Umbilical cord (tissue), 2 donors: ENCODE results near the gene OVCH1. TPM values are rescaled to one million over a fixed set of nuclear protein-coding genes. Genes with fewer than 3 reads are reported as not detected.
"Not testable (repeated sequence)": the region's sequence is repeated elsewhere in the genome, so short reads cannot be mapped to it uniquely, and the experiment has no call there.

ENCODE experiments used
- DNase-seq: peaks from one replicate; pipeline ENCODE4 v3.0.0-alpha.2; 2015; ENCODE audit warnings: low spot score
- total RNA-seq: library from RNA; depleted of rRNA; stranded (reverse); fragments of >200 nt; gene quantifications from one replicate; pipeline ENCODE4 v1.2.3, GENCODE V29; 2014; ENCODE audit warnings: low replicate concordance; ENCODE audit not compliant: insufficient read depth

The OVCH1 gene
- total RNA-seq, 1 donor from 2014 or later, result not detected

- DNase-seq, result no peak
Measured at GRCh38 chr12:29505122-29505521, 7.6 kb upstream of the OVCH1 start.

DNA sequence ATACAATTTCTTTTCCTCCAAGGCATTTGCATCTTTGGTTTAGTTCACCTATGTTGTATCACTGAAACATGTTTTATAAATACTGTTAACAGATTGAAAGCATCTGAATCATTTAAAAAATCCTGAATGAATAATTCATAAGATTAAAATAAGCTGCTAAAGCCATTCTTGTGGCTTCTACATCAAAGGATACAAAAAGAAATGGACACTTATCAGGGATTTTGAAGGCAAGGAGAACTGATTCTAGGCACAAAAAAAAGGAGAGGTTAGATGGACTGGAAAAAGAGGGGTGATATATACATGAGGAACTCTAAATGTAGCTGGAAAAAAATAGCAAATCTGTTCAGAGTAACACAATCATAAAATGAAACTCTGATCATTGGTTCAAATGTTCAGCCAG is 5.8 kb upstream of the OVCH1 start:
- DNase-seq, result no peak

DNA sequence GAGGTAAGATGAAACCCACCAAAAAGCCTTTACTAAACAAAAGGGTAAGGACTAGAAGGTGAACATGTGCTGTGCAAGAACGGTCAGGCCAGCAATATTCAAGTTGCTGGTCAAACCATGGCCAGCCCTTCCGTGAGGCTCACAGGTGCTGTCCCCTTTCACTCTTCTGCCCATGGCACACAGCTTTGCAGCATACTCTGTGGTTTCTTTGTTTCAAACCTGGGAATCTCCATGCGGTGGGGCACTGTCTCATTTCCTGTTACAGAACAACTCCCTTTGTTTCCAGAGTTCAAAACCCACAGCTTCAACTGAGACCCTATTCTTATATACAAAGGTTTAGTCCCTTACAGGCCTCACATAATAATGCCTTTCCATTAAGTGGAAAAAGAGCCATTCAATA is 1.7 kb upstream of the OVCH1 start:
- DNase-seq, result no peak

DNA sequence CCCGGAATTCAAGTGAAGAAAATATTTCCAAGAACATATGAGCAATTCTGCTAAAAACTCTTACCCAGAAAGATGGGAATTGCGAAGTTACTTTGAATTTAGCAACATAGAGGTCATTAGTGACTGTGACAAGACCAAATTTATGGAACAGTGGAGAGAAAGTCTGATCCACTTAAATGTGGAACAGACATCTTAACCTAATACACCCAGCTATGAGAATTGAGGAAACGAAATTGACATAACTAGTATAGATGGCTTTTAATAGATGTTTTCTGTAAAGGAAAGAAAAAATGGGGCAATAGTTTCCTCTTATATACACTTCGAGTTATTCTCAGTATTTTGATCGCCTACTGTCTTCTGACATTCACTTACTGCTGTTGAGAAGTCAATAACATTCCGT is 4.6 kb downstream of the OVCH1 start:
- DNase-seq, result no peak

- no peak for DNase-seq
Measured at GRCh38 chr12:29486972-29487371, 10.5 kb downstream of the OVCH1 start.

- DNase-seq, result no peak
Measured at GRCh38 chr12:29463198-29463597, 34.3 kb downstream of the OVCH1 start.

DNA sequence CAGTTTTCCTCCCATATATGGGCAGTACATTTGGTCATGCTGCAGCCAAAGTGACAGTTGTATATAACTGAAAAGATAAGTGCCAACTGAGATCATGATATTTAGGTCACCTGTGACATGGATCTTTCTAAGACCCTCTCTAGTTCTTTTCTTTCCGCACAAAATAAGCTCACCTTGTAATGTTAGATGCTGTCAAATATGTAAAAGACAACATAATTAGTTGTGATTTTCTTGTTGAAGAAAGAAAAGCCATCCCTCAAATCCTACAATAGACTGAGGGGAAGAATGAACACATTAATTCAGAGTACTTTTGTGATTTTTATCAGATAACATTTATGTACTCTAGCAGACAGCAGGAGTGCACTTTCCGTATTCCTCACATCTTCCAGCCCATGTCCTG is 37.4 kb downstream of the OVCH1 start:
- no peak for DNase-seq

- no peak for DNase-seq
Measured at GRCh38 chr12:29455087-29455486, 42.4 kb downstream of the OVCH1 start.

DNA sequence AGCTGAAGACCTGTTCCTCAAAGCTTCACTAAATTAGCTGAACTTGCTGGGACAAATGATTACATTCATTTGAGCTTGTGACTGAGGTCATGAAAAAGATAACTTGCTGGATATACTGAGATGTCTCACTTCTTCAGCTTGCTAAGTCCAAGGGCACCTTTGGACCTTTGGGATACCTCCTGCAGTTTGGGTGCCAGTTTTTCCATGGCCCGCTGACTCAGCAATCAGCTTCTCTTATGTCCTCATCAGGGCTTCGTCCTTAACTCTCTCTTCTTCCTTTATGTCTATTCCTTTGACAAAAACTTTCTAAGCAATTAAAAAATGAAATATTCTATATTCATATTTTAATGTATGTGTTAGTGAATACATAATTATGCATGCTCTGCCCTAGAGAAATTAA is 45.6 kb downstream of the OVCH1 start:
- DNase-seq, result no peak

GRCh38 chr12:29448157-29448556 is 49.3 kb downstream of the OVCH1 start:
- no peak for DNase-seq

DNA sequence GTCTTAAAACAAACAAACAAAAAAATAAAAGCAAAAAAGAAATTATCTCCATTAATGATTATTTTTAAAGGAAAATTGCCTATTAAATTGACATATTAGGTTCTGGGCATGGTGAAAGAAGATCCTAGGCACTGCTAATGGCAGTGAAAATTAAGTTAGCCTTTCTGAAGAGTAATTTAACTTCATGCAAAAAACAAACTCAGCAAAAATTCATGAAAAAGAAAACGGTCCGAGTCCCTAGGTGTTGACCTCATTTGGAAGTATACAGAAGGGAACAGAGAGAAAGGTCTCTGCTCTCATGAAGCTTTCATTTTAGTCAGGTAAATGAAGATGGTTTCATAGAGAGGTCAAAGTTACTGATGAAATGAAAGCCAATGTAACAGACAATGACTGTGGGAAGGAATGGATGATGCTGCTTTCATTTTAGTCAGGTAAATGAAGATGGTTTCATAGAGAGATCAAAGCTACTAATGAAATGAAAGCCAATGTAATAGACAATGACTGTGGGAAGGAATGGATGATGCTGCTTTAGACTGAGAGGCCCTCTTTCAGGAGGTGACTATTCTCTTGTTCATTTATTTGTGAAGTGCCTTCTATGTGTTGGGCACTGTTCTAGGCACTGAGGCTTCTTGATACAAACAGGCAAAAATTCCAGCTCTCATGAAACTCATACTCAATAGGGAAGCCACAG is 50.1 kb downstream of the OVCH1 start:
- DNase-seq, result no peak

- DNase-seq, result no peak
Measured at GRCh38 chr12:29439506-29439905, 58.0 kb downstream of the OVCH1 start.

GRCh38 chr12:29438752-29439408 is 58.6 kb downstream of the OVCH1 start:
- no peak for DNase-seq

GRCh38 chr12:29437575-29437974 is 59.9 kb downstream of the OVCH1 start:
- DNase-seq, result no peak

DNA sequence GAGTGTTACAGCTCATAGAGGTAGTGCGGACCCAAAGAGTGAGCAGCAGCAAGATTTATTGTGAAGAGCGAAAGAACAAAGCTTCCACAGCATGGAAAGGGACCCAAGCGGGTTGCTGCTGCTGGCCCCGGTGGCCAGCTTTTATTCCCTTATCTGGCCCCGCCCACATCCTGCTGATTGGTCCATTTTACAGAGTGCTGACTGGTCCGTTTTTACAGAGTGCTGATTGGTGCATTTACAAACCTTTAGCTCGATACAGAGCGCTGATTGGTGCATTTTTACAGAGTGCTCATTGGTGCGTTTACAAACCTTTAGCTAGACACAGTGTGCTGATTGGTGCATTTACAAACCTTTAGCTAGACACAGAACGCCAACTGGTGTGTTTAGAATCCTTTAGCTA is 60.7 kb downstream of the OVCH1 start:
- DNase-seq, result not testable (repeated sequence)

DNA sequence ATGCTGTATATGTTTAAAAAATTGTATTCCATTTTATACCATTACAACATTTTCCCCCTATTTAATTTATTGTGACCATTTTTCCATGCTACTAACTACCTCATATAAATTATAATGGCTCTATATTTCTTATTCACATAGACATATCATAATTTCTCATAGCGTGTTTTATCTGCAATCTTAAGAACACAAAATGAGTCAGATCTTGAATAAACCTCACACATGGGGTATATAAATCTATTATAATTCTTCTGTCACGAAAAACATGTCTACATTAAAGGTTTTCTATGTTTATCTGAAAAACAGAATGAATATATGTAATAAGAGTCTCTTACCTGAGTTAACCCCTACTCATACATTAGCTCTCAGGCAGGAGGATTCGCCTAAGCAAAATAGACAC is 66.0 kb downstream of the OVCH1 start:
- DNase-seq, result no peak

- no peak for DNase-seq
Measured at GRCh38 chr12:29430716-29431044, 66.8 kb downstream of the OVCH1 start.

DNA sequence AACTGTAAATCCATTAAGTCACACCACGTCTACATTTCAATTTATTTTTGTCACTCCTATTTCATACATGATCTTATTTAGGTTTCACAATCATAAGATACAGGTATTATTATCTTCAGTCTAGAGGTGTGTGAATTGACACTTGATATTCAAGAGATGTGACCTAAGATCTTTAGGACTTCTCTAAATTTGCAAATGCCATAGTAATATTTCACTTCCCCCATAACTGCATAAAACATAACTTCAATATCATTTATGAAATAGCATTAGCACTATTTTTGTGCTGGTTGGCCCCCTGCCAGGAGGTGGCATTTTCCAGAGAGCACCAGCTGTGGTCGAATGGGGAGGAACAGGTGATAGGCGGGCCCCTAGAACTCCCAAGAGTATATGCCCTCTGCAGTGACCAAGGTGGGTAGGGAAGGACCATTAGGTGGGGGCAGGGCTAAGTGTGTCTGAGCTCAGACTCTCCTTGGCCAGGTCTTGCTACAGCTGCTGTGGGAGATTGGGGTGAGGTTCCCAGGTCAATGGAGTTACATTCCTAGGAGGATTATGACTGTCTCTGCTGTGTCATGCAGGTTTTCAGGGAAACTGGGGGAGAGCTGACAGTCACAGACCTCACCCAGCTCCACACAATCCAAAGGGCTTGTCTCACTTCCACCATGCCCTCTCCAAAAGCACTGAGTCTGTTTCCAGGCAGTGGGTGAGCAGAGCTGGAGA is 67.3 kb downstream of the OVCH1 start:
- DNase-seq, result no peak

DNA sequence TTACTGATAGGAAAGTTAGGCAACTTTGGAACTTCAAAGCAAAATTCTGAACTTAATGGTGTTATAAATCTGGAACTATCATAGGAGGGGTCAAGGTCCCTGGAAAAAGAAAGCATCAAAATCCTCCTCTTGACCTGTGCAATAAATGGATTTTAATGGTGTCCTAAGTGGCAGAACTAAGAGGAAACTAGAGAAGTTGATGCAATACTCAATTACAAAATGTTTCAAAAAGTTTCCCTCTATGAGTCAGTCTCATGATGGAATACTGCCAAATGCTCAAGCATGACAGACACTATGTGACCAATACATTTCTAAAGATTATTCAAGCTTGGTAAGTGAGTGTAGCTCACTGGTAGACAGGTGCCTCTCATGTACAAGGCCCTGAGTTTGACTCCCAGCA is 68.9 kb downstream of the OVCH1 start:
- DNase-seq, result no peak

DNA sequence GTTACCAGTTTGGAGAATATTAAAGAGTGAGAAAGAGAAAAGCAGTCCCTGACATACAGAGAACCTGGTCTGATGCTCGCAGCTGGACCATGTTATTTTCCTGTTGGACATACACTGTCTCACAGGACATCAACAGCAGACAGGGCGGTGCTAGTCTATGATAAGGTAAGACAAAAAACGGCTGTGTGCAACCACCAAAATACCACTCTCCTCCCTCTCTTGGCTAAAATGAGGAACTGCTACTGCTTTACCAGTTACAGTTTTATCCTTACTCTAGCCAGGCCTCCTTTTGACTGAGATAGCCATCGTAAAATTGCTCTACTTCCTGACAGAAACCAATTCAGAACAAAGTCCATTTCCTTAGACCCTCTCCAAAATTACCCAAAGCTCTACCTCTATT is 69.5 kb downstream of the OVCH1 start:
- no peak for DNase-seq

- DNase-seq, result no peak
Measured at GRCh38 chr12:29426498-29426897, 71.0 kb downstream of the OVCH1 start.

DNA sequence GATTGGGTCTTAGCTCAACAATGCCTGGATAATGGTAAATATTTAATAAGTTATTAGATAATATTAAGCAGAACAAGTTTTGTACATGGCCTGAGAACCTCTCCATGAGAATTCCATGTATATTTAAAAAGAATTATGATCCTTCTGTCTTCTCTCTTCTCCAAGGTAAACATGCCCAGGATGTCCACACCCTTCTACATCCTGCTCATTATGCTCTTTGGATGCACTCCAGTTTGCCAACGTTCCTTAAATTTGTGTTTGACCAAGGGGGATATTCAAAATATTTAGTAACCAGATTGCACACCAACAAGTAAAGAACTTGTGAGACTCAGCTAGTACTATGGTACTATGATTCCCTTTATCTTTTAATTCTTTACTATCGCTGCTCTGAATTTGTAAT is 71.8 kb downstream of the OVCH1 start:
- DNase-seq, result no peak

GRCh38 chr12:29416748-29417147 is 80.7 kb downstream of the OVCH1 start:
- no peak for DNase-seq
